Measurements from ENCODE around the gene RPL36AL. TPM values are rescaled to one million over a fixed set of nuclear protein-coding genes. Genes with fewer than 3 reads are reported as not detected.
A peak's percentile ranks its signal among the peaks of the same experiment; 100 is the strongest.

Gene RPL36AL
- total RNA-seq, 1 experiment from 2014 or later: 207 TPM

GRCh38 chr14:49617852-49618519 is 2.4 kb downstream of the RPL36AL start:
- Histone ChIP-seq H3K23me2 (ENCODE audit: insufficient read length, low read depth, low read length, poor library complexity, severe bottlenecking) (peaks cover 12% of the 10 kb centered on the region), H3K79me1 (ENCODE audit: insufficient read depth, low read depth, low read length, poor library complexity, severe bottlenecking) (no peaks in the 10 kb centered on the region), H3K27me3 (ENCODE audit: insufficient read depth, low read length) (no peaks in the 10 kb centered on the region), H3T11ph (ENCODE audit: low read length) (no peak overlapping the region), H4K8ac (replicated peaks; ENCODE audit: insufficient read length, low read depth, low read length) (no peak overlapping the region), H3K9ac (ENCODE audit: extremely low read depth, insufficient read length, low read length) (no peak overlapping the region), H3K27ac (ENCODE audit: insufficient read length, low read depth, low read length) (no peak overlapping the region), H2BK120ac (ENCODE audit: low read depth, low read length, poor library complexity, severe bottlenecking) (no peak overlapping the region), H4K5ac (ENCODE audit: insufficient read length, low read depth, low read length) (no peak overlapping the region), H3K4me1 (ENCODE audit: insufficient read depth, low read length) (peaks cover 4% of the 10 kb centered on the region; the same call in 1 of the 2 replicates), H3K14ac (ENCODE audit: insufficient read depth, low read length) (no peak overlapping the region), H3K4ac (ENCODE audit: low read depth, low read length) (no peak overlapping the region), H2BK15ac (ENCODE audit: low read depth, low read length) (no peak overlapping the region), H2AFZ (ENCODE audit: low read length) (no peak overlapping the region), H4K91ac (ENCODE audit: insufficient read length, low read depth, low read length) (no peak overlapping the region), H3K79me2 (ENCODE audit: insufficient read depth, low read length) (peaks cover 12% of the 10 kb centered on the region; the same call in 1 of the 2 replicates), H3K18ac (ENCODE audit: insufficient read length, low read depth, low read length) (no peak overlapping the region), H3K56ac (ENCODE audit: insufficient read length, low read depth, low read length) (no peak overlapping the region), H3K23ac (ENCODE audit: insufficient read length, low read depth, low read length) (no peak overlapping the region), H2BK5ac (ENCODE audit: insufficient read length, low read length) (no peak overlapping the region), H2BK20ac (ENCODE audit: low read depth, low read length, poor library complexity, severe bottlenecking) (no peak overlapping the region), H3K4me2 (ENCODE audit: insufficient read depth, insufficient read length, low read length) (no peak overlapping the region), H2AK5ac (ENCODE audit: insufficient read length, low read length) (no peak overlapping the region), H2BK12ac (ENCODE audit: insufficient read length, low read depth, low read length) (no peak overlapping the region), H3K9me3 (ENCODE audit: control insufficient read depth, low read depth, low read length) (no peaks in the 10 kb centered on the region), H4K20me1 (ENCODE audit: control insufficient read depth, insufficient read depth, insufficient read length) (no peaks in the 10 kb centered on the region)
- H3K27me3 Mint-ChIP-seq (ENCODE audit: low read depth): no peaks in the 10 kb centered on the region
- peak overlapping the region in 2 of 3 experiments; percentile 25 to 46; a peak in 3 of 7 replicates for H3K27ac Mint-ChIP-seq
- TF ChIP-seq CTCF (conservative IDR thresholded peaks at IDR 0.05): no peak
- WGBS (ENCODE audit: extremely low coverage, insufficient read length, low lambda C conversion rate): no CpG with 5 or more reads among the region's 6 CpGs
- H3K4me1 Mint-ChIP-seq: peaks cover 20 to 21% of the 10 kb centered on the region in 2 experiments
- DNase-seq: no peak
- H3K4me3 Mint-ChIP-seq: peak overlapping the region in 1 of 2 experiments; percentile 43; a peak in 3 of 5 replicates
- H3K36me3 Mint-ChIP-seq (ENCODE audit: insufficient read depth in 1 of 3, low read depth in 3 of 3): peaks cover 10 to 45% (median 28%) of the 10 kb centered on the region in 3 experiments
- H3K9me3 Mint-ChIP-seq: no peaks in the 10 kb centered on the region; a peak in 1 of 5 replicates
